Suprapubic skin (tissue), 4 donors: Measurements from ENCODE around the gene OR2A5. TPM values are rescaled to one million over a fixed set of nuclear protein-coding genes. Genes with fewer than 3 reads are reported as not detected.

ENCODE experiments used
- DNase-seq, 2 donors: peaks; one replicate each; pipeline ENCODE4 v3.0.0-alpha.2; 2019; ENCODE audit warnings: low spot score in 2 of 2
- H3K27ac ChIP-seq: fragments of 200-600 bp; sonication (generic); one replicate; pipeline ENCODE4 v1.5.1; 2019
- H3K27me3 ChIP-seq: fragments of 200-600 bp; sonication (generic); one replicate; pipeline ENCODE4 v1.5.1; 2019
- H3K36me3 ChIP-seq: fragments of 200-600 bp; sonication (generic); one replicate; pipeline ENCODE4 v1.5.1; 2019
- H3K4me1 ChIP-seq: fragments of 200-600 bp; sonication (generic); one replicate; pipeline ENCODE4 v1.5.1; 2019
- H3K4me3 ChIP-seq: fragments of 200-600 bp; sonication (generic); one replicate; pipeline ENCODE4 v1.5.1; 2019; ENCODE audit warnings: mild to moderate bottlenecking
- H3K9me3 ChIP-seq: fragments of 200-600 bp; sonication (generic); one replicate; pipeline ENCODE4 v1.5.1; 2019
- CTCF ChIP-seq, 2 donors: fragments of 200-600 bp in 1 of 2; fragments of 450-650 bp in 1 of 2; sonication (generic) in 1 of 2; IDR thresholded peaks; one replicate each; pipeline ENCODE4 v1.5.1; 2016 to 2019; ENCODE audit warnings: antibody characterized with exemption in 2 of 2, mild to moderate bottlenecking in 1 of 2, moderate library complexity in 1 of 2
- EP300 ChIP-seq: sonication (generic); formaldehyde crosslinking; IDR thresholded peaks from one replicate; pipeline ENCODE4 v1.6.1; 2017; ENCODE audit warnings: antibody characterized with exemption
- POLR2A ChIP-seq, 2 donors: fragments of 450-650 bp; IDR thresholded peaks; one replicate each; pipeline ENCODE4 v1.6.1; 2017; ENCODE audit warnings: antibody characterized with exemption in 2 of 2, mild to moderate bottlenecking in 2 of 2, moderate library complexity in 2 of 2
- POLR2AphosphoS5 ChIP-seq, 3 donors: sonication (generic); formaldehyde crosslinking; IDR thresholded peaks; one replicate each; pipeline ENCODE4 v1.6.1; 2017; ENCODE audit warnings: antibody characterized with exemption in 3 of 3
- WGBS: methylation state at CpG from one replicate; pipeline ENCODE4 v1.1.5; 2018; 5-methylcytosine and 5-hydroxymethylcytosine counted together
- total RNA-seq, 4 donors: library from RNA; depleted of rRNA; stranded (reverse); fragments of >200 nt; gene quantifications; one replicate each; pipeline ENCODE4 v1.1.0, GENCODE V29; 2016

The OR2A5 gene
- total RNA-seq, 4 donors from 2014 or later: not detected

DNA sequence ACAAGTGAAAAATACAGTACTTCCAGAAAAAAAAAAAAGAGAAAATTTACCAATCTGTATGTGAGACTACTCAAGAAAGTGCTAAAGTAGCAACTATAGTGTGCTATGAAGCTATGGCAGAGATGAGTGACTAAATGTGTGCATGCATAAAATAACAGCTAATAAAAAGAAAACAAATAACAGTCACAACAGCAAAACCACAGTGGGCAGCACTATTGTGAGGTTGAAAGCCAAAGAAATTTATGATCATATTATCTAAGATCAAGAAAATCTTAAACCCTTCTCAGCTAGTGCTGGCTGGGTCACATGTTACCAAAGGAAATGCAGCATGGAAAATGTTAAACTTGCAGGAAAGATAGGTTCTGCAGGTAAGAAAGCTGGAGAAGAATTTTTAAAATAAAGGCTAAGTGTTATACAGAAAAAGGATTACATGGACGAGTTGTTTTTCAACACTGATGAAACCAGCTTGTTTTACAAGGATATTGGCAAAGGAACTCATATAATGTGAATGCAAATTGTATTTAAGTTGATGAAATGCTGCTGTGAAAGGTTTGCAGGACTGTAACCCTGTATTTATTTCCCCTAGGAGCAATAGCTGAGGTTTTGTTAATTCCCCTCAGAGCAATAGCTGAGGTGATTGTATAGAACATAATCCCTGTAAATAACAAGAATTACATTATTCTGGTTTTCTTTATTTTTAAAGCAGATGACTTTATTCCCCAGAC is 15.6 kb upstream of the OR2A5 start:
- 47% methylated on average over 1 of the region's 1 CpG for WGBS
- Histone ChIP-seq H3K9me3 (no peaks in the 10 kb centered on the region), H3K4me3 (no peak overlapping the region), H3K27ac (no peak overlapping the region), H3K36me3 (no peaks in the 10 kb centered on the region), H3K27me3 (no peaks in the 10 kb centered on the region), H3K4me1 (no peaks in the 10 kb centered on the region)
- DNase-seq: no peak
- no peak for TF ChIP-seq POLR2A (IDR thresholded peaks at IDR 0.05)
- TF ChIP-seq CTCF (IDR thresholded peaks at IDR 0.05): no peak
- TF ChIP-seq POLR2AphosphoS5 (IDR thresholded peaks at IDR 0.05): no peak
- no peak for TF ChIP-seq EP300

DNA sequence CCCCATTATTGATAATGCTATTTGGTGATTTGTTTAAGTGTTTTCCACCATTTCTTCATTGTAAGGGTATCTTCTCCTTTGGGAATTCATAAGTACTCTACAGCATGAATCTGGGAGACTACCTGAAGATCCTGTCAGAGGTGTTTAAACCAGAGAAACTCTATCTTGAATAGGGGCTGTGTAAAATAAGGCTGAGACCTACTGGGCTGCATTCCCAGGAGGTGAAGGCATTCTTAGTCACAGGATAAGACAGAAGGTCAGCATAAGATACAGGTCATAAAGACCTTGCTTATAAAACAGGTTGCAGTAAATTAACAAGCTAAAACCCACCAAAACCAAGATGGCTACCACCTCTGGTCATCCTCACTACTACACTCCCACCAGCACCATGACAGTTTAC is 13.4 kb upstream of the OR2A5 start:
- Histone ChIP-seq H3K27ac (no peak overlapping the region), H3K9me3 (no peaks in the 10 kb centered on the region), H3K27me3 (no peaks in the 10 kb centered on the region), H3K4me3 (no peak overlapping the region), H3K4me1 (no peaks in the 10 kb centered on the region), H3K36me3 (no peaks in the 10 kb centered on the region)
- TF ChIP-seq POLR2AphosphoS5 (IDR thresholded peaks at IDR 0.05) (no peak), POLR2A (IDR thresholded peaks at IDR 0.05) (no peak), EP300 (no peak), CTCF (IDR thresholded peaks at IDR 0.05) (no peak)
- DNase-seq: no peak

- no peaks in the 10 kb centered on the region for H3K36me3 ChIP-seq
- H3K4me1 ChIP-seq: no peaks in the 10 kb centered on the region
- H3K27me3 ChIP-seq: no peaks in the 10 kb centered on the region
- no peak overlapping the region for H3K27ac ChIP-seq
- H3K9me3 ChIP-seq: no peaks in the 10 kb centered on the region
- TF ChIP-seq POLR2A (IDR thresholded peaks at IDR 0.05) (no peak), POLR2AphosphoS5 (IDR thresholded peaks at IDR 0.05) (no peak), EP300 (no peak), CTCF (IDR thresholded peaks at IDR 0.05) (no peak)
- no peak overlapping the region for H3K4me3 ChIP-seq
- no peak for DNase-seq
- 47% methylated on average over 1 of the region's 1 CpG for whole genome bisulfite sequencing
Observed at GRCh38 chr7:144036302-144036885, 12.4 kb upstream of the OR2A5 start.

DNA sequence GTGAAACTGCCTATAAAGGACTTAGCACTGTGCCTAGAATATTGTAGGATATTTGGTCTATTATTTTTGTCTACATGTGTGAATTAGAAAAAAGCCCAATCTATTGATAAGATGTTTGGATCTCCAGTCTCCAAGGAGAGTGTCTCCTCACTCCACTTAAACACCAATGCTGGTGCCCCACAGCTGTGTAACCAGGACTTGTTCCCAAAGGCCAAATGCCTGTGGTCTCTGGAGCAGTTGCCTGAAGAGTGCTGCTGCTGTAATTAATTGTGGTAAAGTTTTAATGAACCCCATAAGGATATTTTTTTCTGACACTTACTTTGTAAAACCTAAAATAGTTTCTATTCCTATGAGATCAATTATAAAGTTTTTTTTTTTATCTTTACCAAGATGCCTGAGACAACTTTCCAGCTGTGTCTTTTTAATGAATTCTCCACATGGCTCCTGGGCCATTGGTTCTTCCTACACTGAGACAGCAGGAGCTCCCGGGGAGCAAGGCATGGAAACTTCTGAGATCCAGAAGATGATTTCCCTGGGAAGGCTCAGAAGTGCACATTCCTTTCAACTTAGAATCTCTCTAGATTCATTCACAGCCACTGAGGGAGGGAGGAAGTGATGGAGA is 11.2 kb upstream of the OR2A5 start:
- no peaks in the 10 kb centered on the region for H3K4me1 ChIP-seq
- no peak overlapping the region for H3K27ac ChIP-seq
- no peak for TF ChIP-seq CTCF (IDR thresholded peaks at IDR 0.05)
- no peak for TF ChIP-seq POLR2AphosphoS5 (IDR thresholded peaks at IDR 0.05)
- no peak for TF ChIP-seq POLR2A (IDR thresholded peaks at IDR 0.05)
- DNase-seq: no peak
- H3K36me3 ChIP-seq: no peaks in the 10 kb centered on the region
- 59% methylated on average over 1 of the region's 1 CpG for WGBS
- H3K27me3 ChIP-seq: no peaks in the 10 kb centered on the region
- H3K4me3 ChIP-seq: no peak overlapping the region
- H3K9me3 ChIP-seq: no peaks in the 10 kb centered on the region

DNA sequence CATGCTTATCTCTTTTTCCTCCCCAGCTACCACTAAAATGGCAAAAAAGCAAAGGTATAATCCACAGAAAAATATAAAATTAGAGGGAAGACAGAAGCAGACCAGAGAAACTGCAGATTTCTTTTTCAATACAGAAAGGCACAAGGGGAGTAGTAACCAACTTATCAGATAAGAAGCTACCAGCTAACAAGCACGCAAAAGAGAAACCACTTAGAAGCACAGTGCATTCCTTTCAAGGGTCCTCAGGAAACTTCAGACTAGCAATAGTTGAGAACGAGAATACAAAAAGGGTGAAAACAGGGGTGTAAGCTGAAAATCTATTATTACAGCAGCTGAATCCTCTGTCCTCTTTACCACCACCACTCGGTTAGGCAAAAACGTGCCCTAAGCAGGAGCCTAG is 9.9 kb upstream of the OR2A5 start:
- no peak overlapping the region for H3K4me3 ChIP-seq
- WGBS: 72% methylated on average over 4 of the region's 4 CpGs
- no peaks in the 10 kb centered on the region for H3K36me3 ChIP-seq
- TF ChIP-seq CTCF (IDR thresholded peaks at IDR 0.05): no peak
- no peak for TF ChIP-seq POLR2AphosphoS5 (IDR thresholded peaks at IDR 0.05)
- no peak for TF ChIP-seq EP300
- TF ChIP-seq POLR2A (IDR thresholded peaks at IDR 0.05): no peak
- no peaks in the 10 kb centered on the region for H3K27me3 ChIP-seq
- DNase-seq: no peak
- H3K9me3 ChIP-seq: no peaks in the 10 kb centered on the region
- no peak overlapping the region for H3K27ac ChIP-seq
- H3K4me1 ChIP-seq: no peaks in the 10 kb centered on the region
